HG03060 (cell line): ENCODE measurements around the gene ATP9A.
"Not testable (repeated sequence)": the region's sequence is repeated elsewhere in the genome, so short reads cannot be mapped to it uniquely, and the experiment has no call there.

Source experiments
- ATAC-seq: cut with Tn5 transposase; IDR thresholded peaks from one replicate; pipeline ENCODE4 v1.9.1; 2021; ENCODE audit warnings: low read depth, moderate number of reproducible peaks; ENCODE audit not compliant: unreplicated experiment

ATP9A gene

GRCh38 chr20:51767867-51768758 is at the start of gene ATP9A:
ATP9A (minus strand) TSS chr20:51768390; CDS start chr20:51768369, 21 bp downstream.
- no peak for ATAC-seq

- ATAC-seq: not testable (repeated sequence)
Observed at GRCh38 chr20:51816856-51817255, 48.7 kb upstream of the ATP9A start.

GRCh38 chr20:51815383-51816076 is 47.3 kb upstream of the ATP9A start:
- ATAC-seq: no peak

- no peak for ATAC-seq
Observed at GRCh38 chr20:51812861-51813260, 44.7 kb upstream of the ATP9A start.

GRCh38 chr20:51811514-51812128 is 43.4 kb upstream of the ATP9A start:
- no peak for ATAC-seq

- ATAC-seq: no peak
Observed at GRCh38 chr20:51811042-51811355, 42.8 kb upstream of the ATP9A start.

- ATAC-seq: no peak
Observed at GRCh38 chr20:51810155-51811041, 42.2 kb upstream of the ATP9A start.

GRCh38 chr20:51807720-51808250 is 39.6 kb upstream of the ATP9A start:
- ATAC-seq: no peak

- ATAC-seq: no peak
Observed at GRCh38 chr20:51804754-51805153, 36.6 kb upstream of the ATP9A start.

- ATAC-seq: no peak
Observed at GRCh38 chr20:51803148-51803854, 35.1 kb upstream of the ATP9A start.

GRCh38 chr20:51802170-51802751 is 34.1 kb upstream of the ATP9A start, which contains the start of gene SALL4:
SALL4 (minus strand) TSS chr20:51802521; CDS start chr20:51802408, 113 bp downstream.
- no peak for ATAC-seq

GRCh38 chr20:51801823-51802123 is 33.6 kb upstream of the ATP9A start:
- ATAC-seq: no peak

- ATAC-seq: no peak
Observed at GRCh38 chr20:51801122-51801822, 33.1 kb upstream of the ATP9A start.

GRCh38 chr20:51800872-51801121 is 32.6 kb upstream of the ATP9A start:
- no peak for ATAC-seq

- ATAC-seq: no peak
Observed at GRCh38 chr20:51800060-51800871, 32.1 kb upstream of the ATP9A start.

- no peak for ATAC-seq
Observed at GRCh38 chr20:51799401-51799860, 31.2 kb upstream of the ATP9A start.

- ATAC-seq: no peak
Observed at GRCh38 chr20:51797357-51798025, 29.3 kb upstream of the ATP9A start.

- ATAC-seq: no peak
Observed at GRCh38 chr20:51796340-51796739, 28.1 kb upstream of the ATP9A start.
